CD14-positive monocyte (primary cell): ENCODE results near the gene CD81. TPM values are rescaled to one million over a fixed set of nuclear protein-coding genes. Genes with fewer than 3 reads are reported as not detected.

Experiments used
- DNase-seq, 3 donors: peaks; one replicate each; pipeline ENCODE4 v3.0.0-alpha.2; 2011 to 2022
- H2AFZ ChIP-seq: 2 replicates; pipeline ENCODE4 v1.6.0; 2012; ENCODE audit warnings: mild to moderate bottlenecking, low read depth, low read length, inconsistent platforms; ENCODE audit not compliant: insufficient read depth, poor library complexity, severe bottlenecking
- H3K27ac ChIP-seq, 2 donors: 1 replicate in 1 of 2; 2 replicates in 1 of 2; pipeline ENCODE4 v1.5.1; 2012 to 2013; ENCODE audit warnings: low read length in 2 of 2, control low read depth in 1 of 2, inconsistent platforms in 1 of 2, low read depth in 1 of 2, mild to moderate bottlenecking in 1 of 2
- H3K27me3 ChIP-seq, 2 donors: one replicate each; pipeline versions ENCODE4 v1.6.0 to v1.6.1; 2011 to 2013; ENCODE audit warnings: low read length in 2 of 2; ENCODE audit not compliant: control insufficient read depth in 2 of 2, insufficient read depth in 2 of 2
- H3K36me3 ChIP-seq, 2 donors: replicated peaks in 1 of 2; 1 replicate in 1 of 2; 2 replicates in 1 of 2; pipeline versions ENCODE4 v1.5.1 to v1.6.1; 2012 to 2013; ENCODE audit warnings: low read length in 2 of 2, control low read depth in 1 of 2, inconsistent platforms in 1 of 2, mild to moderate bottlenecking in 1 of 2; ENCODE audit not compliant: insufficient read depth in 2 of 2, control insufficient read depth in 1 of 2
- H3K4me1 ChIP-seq, 2 donors: 1 replicate in 1 of 2; 2 replicates in 1 of 2; pipeline versions ENCODE4 v1.5.1 to v1.6.1; 2012 to 2013; ENCODE audit warnings: low read length in 2 of 2, control low read depth in 1 of 2, inconsistent platforms in 1 of 2, mild to moderate bottlenecking in 1 of 2, moderate library complexity in 1 of 2; ENCODE audit not compliant: insufficient read depth in 2 of 2, control insufficient read depth in 1 of 2
- H3K4me2 ChIP-seq: replicated peaks from 2 replicates; pipeline ENCODE3; 2012; ENCODE audit warnings: low read length, moderate library complexity, mild to moderate bottlenecking; ENCODE audit not compliant: poor library complexity, severe bottlenecking; ENCODE audit errors: extremely low read depth
- H3K4me3 ChIP-seq, 3 experiments: fragments of 200-600 bp in 1 of 3; sonication (generic) in 1 of 3; replicated peaks in 1 of 3; 1 replicate in 2 of 3; 2 replicates in 1 of 3; pipeline ENCODE4 v1.5.1; 2011 to 2013; ENCODE audit warnings: low read length in 3 of 3, mild to moderate bottlenecking in 3 of 3, control low read depth in 2 of 3, low read depth in 2 of 3, inconsistent platforms in 1 of 3, moderate library complexity in 1 of 3
- H3K79me2 ChIP-seq: 2 replicates; pipeline ENCODE4 v1.6.0; 2012; ENCODE audit warnings: mild to moderate bottlenecking, control low read depth, inconsistent platforms, low read length, moderate library complexity; ENCODE audit not compliant: insufficient read depth
- H3K9ac ChIP-seq: 2 replicates; pipeline ENCODE4 v1.6.0; 2017; ENCODE audit warnings: low read length, mild to moderate bottlenecking; ENCODE audit not compliant: insufficient read depth, poor library complexity, severe bottlenecking
- H3K9me3 ChIP-seq, 2 donors: replicated peaks in 1 of 2; 1 replicate in 1 of 2; 2 replicates in 1 of 2; pipeline versions ENCODE4 v1.5.1 to v1.6.1; 2012 to 2013; ENCODE audit warnings: low read length in 2 of 2, control low read depth in 1 of 2; ENCODE audit not compliant: control insufficient read depth in 1 of 2, insufficient read depth in 1 of 2
- H4K20me1 ChIP-seq: 2 replicates; pipeline ENCODE4 v1.6.0; 2012; ENCODE audit warnings: mild to moderate bottlenecking, low read length, control low read depth, moderate library complexity; ENCODE audit not compliant: insufficient read depth
- H3K27ac Mint-ChIP-seq, 7 donors: one replicate each; pipeline ENCODE4 v1.8.0; 2020; ENCODE audit warnings: mild to moderate bottlenecking in 7 of 7, mixed read lengths in 7 of 7, moderate library complexity in 6 of 7, inconsistent platforms in 2 of 7
- H3K27me3 Mint-ChIP-seq, 3 donors: one replicate each; pipeline ENCODE4 v1.8.0; 2021 to 2022; ENCODE audit warnings: low read depth in 3 of 3, mild to moderate bottlenecking in 3 of 3, mixed read lengths in 3 of 3, moderate library complexity in 3 of 3, inconsistent platforms in 1 of 3
- H3K36me3 Mint-ChIP-seq, 2 donors: one replicate each; pipeline ENCODE4 v1.8.0; 2020; ENCODE audit warnings: mixed read lengths in 2 of 2, inconsistent platforms in 1 of 2, mild to moderate bottlenecking in 1 of 2
- H3K4me1 Mint-ChIP-seq: one replicate; pipeline ENCODE4 v1.8.0; 2020; ENCODE audit warnings: mild to moderate bottlenecking, mixed read lengths
- H3K4me3 Mint-ChIP-seq, 2 donors: one replicate each; pipeline ENCODE4 v1.8.0; 2020; ENCODE audit warnings: mild to moderate bottlenecking in 2 of 2, mixed read lengths in 2 of 2, moderate library complexity in 1 of 2
- H3K9me3 Mint-ChIP-seq, 7 donors: one replicate each; pipeline ENCODE4 v1.8.0; 2020 to 2022; ENCODE audit warnings: mixed read lengths in 7 of 7, mild to moderate bottlenecking in 6 of 7, moderate library complexity in 6 of 7, inconsistent platforms in 2 of 7
- CTCF ChIP-seq: fragments of 200-600 bp; IDR thresholded peaks from one replicate; pipeline ENCODE4 v1.8.0; 2022; ENCODE audit warnings: antibody characterized with exemption, mild to moderate bottlenecking
- WGBS: methylation state at CpG from one replicate; pipeline ENCODE4 v1.1.5; 2013; ENCODE audit warnings: missing lambda C conversion rate; ENCODE audit not compliant: insufficient coverage; 5-methylcytosine and 5-hydroxymethylcytosine counted together
- intact Hi-C, 2 donors: fragments of 100-400 bp; cut with micrococcal nuclease; formaldehyde crosslinking; loops; one replicate each; pipeline versions ENCODE4 v1.15.0 to v1.15.1; 2023
- polyA plus RNA-seq, 3 donors: library from polyadenylated mRNA; depleted of rRNA in 1 of 3; unstranded in 2 of 3; stranded (reverse) in 1 of 3; fragments of 300-500 nt in 2 of 3; fragments of >200 nt in 1 of 3; fragmentation: Illumina TruSeq in 2 of 3; gene quantifications; 1 replicate in 2 of 3; 2 replicates in 1 of 3; pipeline ENCODE4 v1.2.3, GENCODE V29; 2012 to 2021

Gene CD81
- polyA plus RNA-seq, 3 donors = 3.2 to 74.9 (median 12.3) TPM

- H3K4me1 Mint-ChIP-seq = peaks cover 2% of the 10 kb centered on the region
- Histone ChIP-seq H3K4me2 (no peak overlapping the region), H3K9ac (no peak overlapping the region), H3K79me2 (no peaks in the 10 kb centered on the region), H2AFZ (no peak overlapping the region), H4K20me1 (no peaks in the 10 kb centered on the region), H3K36me3 (no peaks in the 10 kb centered on the region), H3K27me3 (no peaks in the 10 kb centered on the region), H3K4me3 (no peak overlapping the region), H3K27ac (no peak overlapping the region), H3K4me1 (peaks cover 4 to 6% of the 10 kb centered on the region in 2 donors), H3K9me3 (no peaks in the 10 kb centered on the region)
- no peaks in the 10 kb centered on the region for H3K9me3 Mint-ChIP-seq
- 92% methylated on average over 24 of the region's 30 CpGs for WGBS
- no peaks in the 10 kb centered on the region for H3K36me3 Mint-ChIP-seq
- DNase-seq = no peak
- H3K4me3 Mint-ChIP-seq = no peak overlapping the region
- intact Hi-C loops = loop anchor here in 1 of 2 donors (2.0 to 10.0 kb wide), 2 partner anchors 63 to 113 kb away; no protein-coding TSS in a partner anchor
- peaks cover 2 to 19% (median 4%) of the 10 kb centered on the region in 3 donors for H3K27me3 Mint-ChIP-seq
- H3K27ac Mint-ChIP-seq = no peak overlapping the region
- no peak for TF ChIP-seq CTCF
Observed at GRCh38 chr11:2417856-2418692, 41.0 kb downstream of the CD81 start.

GRCh38 chr11:2418693-2419360, 41.7 kb downstream of the CD81 start:
- peaks cover 4 to 6% of the 10 kb centered on the region in 2 donors for H3K4me1 ChIP-seq
- no peak overlapping the region for H3K9ac ChIP-seq
- no peak overlapping the region for H3K27ac ChIP-seq
- Mint-ChIP-seq H3K27ac (no peak overlapping the region), H3K9me3 (no peaks in the 10 kb centered on the region), H3K4me1 (peaks cover 2% of the 10 kb centered on the region), H3K4me3 (no peak overlapping the region), H3K36me3 (no peaks in the 10 kb centered on the region), H3K27me3 (peaks cover 2 to 21% (median 5%) of the 10 kb centered on the region in 3 donors)
- WGBS = 81% methylated on average over 19 of the region's 21 CpGs
- no peaks in the 10 kb centered on the region for H3K79me2 ChIP-seq
- no peaks in the 10 kb centered on the region for H3K9me3 ChIP-seq
- no peak overlapping the region for H3K4me3 ChIP-seq
- no peak overlapping the region for H2AFZ ChIP-seq
- no peaks in the 10 kb centered on the region for H3K27me3 ChIP-seq
- no peaks in the 10 kb centered on the region for H3K36me3 ChIP-seq
- H4K20me1 ChIP-seq = no peaks in the 10 kb centered on the region
- H3K4me2 ChIP-seq = no peak overlapping the region
- no peak for TF ChIP-seq CTCF
- intact Hi-C loops = loop anchor here (1.0 to 10.0 kb wide), 4 partner anchors 64 to 233 kb away; no protein-coding TSS in a partner anchor
- DNase-seq = no peak
